MM.1S (cell line): Measurements from ENCODE around the gene HBE1.

Source experiments
- EZH2phosphoT487 ChIP-seq: fragments of 300-600 bp; sonication (generic); IDR thresholded peaks from 2 replicates; pipeline ENCODE4 v1.6.1; 2018; ENCODE audit warnings: antibody characterized with exemption, low read length
- TF ChIP-seq, protein P1 (sequence below): fragments of 300-600 bp; sonication (generic); IDR thresholded peaks from 2 replicates; pipeline ENCODE4 v1.5.1; 2016; ENCODE audit warnings: antibody characterized with exemption, low read length, mixed read lengths

DNA sequence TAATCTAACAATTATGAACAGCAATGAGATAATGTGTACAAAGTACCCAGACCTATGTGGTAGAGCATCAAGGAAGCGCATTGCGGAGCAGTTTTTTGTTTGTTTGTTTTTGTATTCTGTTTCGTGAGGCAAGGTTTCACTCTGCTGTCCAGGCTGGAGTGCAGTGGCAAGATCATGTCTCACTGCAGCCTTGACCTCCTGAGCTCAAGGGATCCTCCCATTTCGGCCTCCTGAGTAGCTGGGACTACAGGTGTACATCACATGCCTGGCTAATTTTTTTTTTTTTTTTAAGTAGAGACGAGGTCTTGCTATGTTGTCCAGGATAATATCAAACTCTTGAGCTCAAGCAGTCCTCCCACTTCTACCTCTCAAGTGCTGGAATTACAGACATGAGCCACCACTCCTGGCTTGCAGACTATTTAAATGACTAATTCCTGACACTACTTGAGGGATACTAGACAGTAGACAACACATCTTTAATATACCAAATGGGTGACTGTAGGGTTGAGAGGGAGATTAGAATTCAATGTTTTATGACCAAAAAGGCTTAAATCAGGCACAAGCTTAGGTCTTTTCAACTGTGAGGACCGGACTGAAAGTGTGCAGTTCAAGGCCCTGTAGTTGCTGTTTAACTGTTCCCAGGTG lies 19.3 kb upstream of the HBE1 start:
- TF ChIP-seq, protein P1, sequence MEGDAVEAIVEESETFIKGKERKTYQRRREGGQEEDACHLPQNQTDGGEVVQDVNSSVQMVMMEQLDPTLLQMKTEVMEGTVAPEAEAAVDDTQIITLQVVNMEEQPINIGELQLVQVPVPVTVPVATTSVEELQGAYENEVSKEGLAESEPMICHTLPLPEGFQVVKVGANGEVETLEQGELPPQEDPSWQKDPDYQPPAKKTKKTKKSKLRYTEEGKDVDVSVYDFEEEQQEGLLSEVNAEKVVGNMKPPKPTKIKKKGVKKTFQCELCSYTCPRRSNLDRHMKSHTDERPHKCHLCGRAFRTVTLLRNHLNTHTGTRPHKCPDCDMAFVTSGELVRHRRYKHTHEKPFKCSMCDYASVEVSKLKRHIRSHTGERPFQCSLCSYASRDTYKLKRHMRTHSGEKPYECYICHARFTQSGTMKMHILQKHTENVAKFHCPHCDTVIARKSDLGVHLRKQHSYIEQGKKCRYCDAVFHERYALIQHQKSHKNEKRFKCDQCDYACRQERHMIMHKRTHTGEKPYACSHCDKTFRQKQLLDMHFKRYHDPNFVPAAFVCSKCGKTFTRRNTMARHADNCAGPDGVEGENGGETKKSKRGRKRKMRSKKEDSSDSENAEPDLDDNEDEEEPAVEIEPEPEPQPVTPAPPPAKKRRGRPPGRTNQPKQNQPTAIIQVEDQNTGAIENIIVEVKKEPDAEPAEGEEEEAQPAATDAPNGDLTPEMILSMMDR = no peak
- TF ChIP-seq EZH2phosphoT487 = no peak
